Hematopoietic multipotent progenitor cell treated with erythropoietin and hydrocortisone succinate and interleukin-3 and kit ligand, for 8 days (in vitro differentiated cells): Measurements from ENCODE around the gene SMIM35.

ENCODE experiments used
- DNase-seq: peaks from one replicate; pipeline ENCODE4 v3.0.0-alpha.2; 2015

SMIM35 gene

GRCh38 chr11:118108513-118108912, 21.8 kb upstream of the SMIM35 start:
- DNase-seq: no peak

GRCh38 chr11:118106789-118107335, 20.1 kb upstream of the SMIM35 start:
- no peak for DNase-seq

DNA sequence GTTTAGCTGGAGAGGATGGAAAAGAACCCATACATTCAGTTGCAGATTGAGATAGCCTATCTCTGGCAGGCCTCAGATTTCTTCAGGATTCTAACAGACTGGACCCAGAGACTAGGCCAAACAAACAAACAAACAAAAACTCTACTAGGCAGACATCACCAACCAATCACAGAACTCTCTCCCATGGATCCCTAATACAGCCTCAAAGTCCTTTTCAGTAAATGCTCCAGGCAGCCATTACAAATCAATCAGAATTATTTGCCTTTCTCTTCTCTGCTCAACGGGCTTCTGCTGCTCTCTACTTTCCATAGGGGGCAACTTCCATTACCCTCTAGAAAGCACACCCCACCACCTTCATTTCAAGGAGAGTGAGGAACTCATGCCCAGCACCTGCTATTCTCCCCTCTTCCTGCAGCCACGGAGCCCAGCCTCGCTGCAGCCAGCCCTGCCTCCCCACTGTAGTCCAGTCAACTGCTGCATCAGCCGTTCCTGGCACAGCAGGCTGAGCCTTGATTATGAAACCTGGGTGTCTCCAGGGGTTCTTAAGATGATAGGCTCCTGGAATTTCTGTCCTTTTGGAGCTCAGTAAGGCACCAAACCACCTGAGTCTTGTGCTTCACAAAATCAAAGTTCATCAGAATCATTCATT, 19.0 kb upstream of the SMIM35 start:
- DNase-seq: no peak

DNA sequence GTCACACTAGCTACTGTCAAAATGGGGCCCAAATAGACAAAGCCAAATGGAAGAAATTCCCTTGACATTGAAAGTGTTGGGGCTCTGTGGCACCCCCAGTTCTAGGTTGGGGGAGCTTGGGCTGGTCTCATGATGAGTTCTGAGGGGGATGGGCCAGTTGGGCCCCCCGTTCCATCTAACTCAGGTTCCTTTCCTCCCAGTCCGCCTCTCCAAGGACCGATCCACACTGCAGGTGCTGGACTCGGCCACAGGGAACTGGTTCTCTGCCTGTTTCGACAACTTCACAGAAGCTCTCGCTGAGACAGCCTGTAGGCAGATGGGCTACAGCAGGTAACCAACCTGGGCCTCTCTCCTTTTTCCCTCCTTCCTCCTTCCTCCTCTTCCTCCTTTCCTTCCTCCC, 17.7 kb upstream of the SMIM35 start:
- DNase-seq: no peak

- DNase-seq: peak; percentile 81
These were observed 16.0 kb upstream of the SMIM35 start for GRCh38 chr11:118102721-118103261.

GRCh38 chr11:118100691-118101232, 14.0 kb upstream of the SMIM35 start:
- no peak for DNase-seq

DNA sequence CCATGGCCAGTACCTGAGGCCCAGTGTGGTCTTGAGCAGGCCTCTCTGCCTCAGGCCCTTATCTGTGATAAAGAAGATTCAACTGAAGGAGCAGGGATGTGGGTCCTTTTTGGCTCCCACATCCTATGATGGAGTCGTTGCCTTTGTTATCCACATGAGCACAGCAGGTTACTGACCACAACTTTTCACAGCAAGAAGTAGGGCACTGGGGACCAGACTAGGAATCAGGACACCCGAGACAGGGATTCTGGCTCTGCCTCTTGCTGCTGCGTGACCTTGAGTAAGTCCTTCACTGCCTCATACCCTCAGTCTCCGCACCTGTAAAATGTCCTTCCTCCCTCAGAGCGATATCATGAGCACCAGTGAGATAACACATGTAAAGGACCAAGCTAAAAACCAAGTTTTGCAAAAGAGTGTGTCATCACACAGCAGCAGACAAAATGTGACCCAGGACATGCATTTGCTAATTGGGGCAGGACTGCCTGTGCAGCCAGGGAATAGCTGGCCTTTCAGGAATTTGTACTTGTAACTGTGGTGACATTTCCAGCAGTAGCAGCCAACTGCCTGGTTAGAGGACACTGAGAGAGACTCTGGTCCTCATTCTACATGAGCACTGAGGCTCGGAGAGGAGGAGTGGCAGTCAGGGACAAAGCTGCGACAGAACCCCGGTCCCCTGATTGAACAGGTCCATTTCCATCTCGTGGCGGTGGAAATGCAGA, 13.2 kb upstream of the SMIM35 start:
- DNase-seq: no peak

GRCh38 chr11:118098996-118099837, 12.5 kb upstream of the SMIM35 start:
- no peak for DNase-seq

DNA sequence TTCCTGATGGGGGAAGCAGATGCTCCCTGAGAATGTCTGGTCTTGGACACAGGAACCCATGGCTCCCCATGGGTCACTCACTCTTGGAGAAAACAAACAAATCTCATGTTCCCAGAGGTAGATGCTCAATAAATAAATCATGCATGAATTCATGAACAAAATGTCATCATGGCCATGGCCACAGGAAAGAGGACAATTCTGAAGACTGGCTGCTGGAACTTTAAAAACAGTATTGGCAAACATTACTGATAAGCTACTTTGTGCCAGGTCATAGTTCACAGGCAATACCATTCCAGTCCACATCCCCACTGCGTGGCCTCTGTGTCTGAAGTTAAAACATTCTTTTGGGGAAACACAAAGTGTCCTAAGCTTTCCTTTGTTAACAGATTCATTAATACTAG, 9.2 kb upstream of the SMIM35 start:
- DNase-seq: no peak

DNA sequence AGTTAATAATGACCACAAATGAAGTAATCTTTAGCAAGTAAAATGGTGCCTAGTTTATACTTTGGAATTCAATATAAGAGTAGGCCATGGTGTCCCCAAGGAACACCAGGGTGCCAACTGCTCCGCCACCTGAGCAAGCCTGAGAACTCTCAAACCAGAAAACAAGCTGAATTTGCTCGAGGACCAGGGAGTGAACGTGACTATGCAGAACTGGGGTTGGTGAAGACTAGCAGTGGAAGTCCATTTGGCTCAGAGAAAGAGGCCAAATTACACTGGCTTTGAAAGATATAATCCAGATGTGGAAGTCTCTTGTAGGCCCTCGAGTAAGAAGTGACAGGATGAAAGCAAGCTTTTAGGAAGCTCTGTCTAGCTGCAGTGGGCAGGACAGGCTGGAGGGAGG, 8.7 kb upstream of the SMIM35 start:
- DNase-seq: no peak

- DNase-seq: no peak
These were observed 6.3 kb upstream of the SMIM35 start for GRCh38 chr11:118092907-118093571.

GRCh38 chr11:118091690-118092089, 4.9 kb upstream of the SMIM35 start:
- no peak for DNase-seq

DNA sequence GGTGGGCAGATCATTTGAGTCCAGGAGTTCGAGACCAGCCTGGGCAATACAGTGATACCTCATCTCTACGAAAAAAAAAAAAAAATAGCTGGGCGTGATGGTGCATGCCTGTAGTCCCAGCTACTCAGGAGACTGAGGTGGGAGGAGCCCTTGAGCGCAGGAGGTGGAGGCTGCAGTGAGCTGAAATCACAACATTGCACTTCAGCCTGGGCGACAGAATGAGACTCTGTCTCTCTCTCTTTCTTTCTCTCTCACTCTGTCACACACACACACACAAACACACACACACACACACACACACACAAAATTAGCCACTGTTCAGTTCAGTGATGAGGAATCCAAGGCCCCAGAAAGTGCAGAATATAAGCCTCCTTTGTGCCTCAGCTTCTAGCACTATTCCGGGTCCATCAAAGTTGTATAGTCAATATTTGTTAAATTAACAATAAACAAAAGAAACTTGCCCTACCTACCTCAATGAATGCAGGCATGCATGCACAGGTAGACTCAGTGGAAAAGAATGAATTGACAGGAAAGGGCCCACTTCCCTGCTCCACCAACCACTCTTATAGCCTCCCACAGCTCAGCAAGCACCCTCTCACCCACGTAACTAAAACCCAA, 3.9 kb upstream of the SMIM35 start:
- DNase-seq: no peak

- DNase-seq: no peak
These were observed 1.8 kb upstream of the SMIM35 start for GRCh38 chr11:118088531-118088930.

GRCh38 chr11:118087931-118088330, 1.2 kb upstream of the SMIM35 start:
- DNase-seq: no peak

DNA sequence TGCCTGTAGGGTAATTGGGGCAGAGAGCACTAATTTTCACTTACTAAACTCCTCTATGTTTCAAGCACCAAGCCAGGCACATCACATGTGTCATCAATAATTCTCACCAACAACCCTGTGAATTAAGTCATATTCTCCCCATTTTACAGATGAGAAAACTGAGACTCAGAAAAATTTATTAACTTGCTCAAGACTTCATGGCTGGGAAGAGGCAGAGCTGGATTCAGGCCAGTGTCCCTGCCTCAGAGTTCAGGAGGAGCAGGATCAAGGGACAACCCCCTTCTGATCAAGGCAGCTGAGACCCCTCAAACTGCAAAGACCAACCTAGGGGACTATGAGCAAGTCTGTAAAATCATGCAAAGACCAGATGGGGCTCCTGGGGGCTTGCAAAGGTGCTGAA, 2.1 kb downstream of the SMIM35 start:
- no peak for DNase-seq

DNA sequence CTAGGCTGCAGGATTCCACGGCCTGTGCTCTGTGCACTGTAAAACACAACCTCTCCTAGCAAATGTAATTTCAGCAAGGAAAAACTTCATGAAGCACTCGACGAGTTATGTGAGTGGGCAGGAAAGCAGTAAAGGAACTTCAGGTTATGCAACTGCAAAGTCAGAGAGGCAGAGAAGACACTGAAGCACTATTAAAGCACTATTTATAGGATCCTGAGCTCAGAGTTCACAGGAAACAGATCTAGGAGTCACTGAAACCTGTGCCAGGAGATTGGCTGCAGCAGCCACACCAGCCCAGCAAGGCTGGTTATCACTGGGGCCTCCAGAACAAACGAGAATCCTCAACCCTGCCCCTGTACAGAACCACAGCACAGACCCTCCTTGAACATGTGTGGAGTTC, 2.5 kb downstream of the SMIM35 start:
- DNase-seq: no peak

DNA sequence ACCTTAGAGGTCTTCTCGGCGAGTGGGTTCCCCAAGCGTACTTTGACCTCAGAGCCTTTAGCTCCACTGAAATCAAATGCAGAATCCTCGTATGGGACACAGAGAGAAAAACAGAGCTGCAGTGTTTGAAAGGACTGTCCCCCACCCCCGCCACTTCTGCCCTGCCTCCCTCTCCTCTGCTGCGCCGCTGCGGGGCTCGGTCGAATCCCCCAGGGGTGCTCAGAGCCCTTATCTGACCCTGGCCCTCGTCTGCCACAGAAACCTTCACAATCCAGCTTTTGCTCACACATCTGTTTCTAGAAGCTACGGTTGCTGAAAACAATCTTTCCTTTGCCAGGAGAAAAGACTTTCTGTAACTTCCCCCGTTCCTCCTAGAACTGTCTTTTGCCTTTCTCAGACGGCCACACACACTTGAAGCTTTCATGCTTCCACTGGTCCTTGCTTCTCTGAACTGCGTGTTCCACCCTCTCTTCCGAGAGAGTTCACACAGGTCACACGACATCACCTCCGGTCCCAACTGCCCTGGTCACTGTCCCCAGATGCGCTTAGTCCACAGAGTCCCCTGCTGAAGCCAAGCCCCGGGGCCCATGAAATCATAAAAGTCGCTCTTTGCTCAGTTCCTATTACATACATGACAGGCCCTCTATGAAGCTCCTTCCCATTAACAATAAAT, 3.7 kb downstream of the SMIM35 start:
- no peak for DNase-seq

DNA sequence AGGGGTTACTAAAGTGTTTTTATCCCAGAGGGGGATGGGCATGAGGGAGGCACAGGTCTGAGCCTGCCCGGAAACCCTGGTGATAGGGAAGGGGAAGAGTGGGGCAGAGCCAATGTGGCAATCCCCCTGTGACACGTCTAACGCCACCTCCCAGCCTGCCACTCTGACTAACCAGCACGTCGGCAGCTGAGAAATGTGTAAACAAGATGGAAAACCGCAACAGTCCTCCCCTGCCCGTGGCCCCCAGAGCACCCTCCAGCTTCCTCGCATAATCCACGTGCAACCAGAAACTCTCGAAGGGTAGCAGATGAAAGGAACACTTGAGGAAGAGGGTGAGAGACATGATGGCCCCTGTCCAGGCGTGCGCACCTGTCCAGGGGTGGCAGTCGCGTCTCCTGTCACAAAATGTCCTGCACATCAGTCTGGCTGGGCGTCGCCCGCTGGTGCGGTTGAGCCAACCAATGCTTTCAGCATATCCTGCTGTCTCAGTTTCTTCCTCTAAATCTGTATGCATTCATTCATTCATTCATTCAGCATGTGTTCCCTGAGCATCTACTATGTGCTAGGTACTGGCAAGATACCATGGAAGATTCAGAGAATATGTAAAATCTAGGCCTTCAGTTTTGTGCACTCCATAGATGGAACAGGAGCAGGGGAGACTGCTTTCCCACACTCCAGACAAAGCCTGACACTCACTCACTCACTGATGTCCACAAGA, 5.4 kb downstream of the SMIM35 start:
- no peak for DNase-seq

GRCh38 chr11:118080296-118080695, 6.5 kb downstream of the SMIM35 start:
- DNase-seq: no peak

GRCh38 chr11:118079491-118079890, 7.3 kb downstream of the SMIM35 start:
- no peak for DNase-seq
